Esophagus muscularis mucosa (tissue), 4 donors: ENCODE measurements around the gene CYSRT1.

ENCODE experiments used
- EP300 ChIP-seq: sonication (generic); formaldehyde crosslinking; IDR thresholded peaks from one replicate; pipeline ENCODE4 v1.6.1; 2017; ENCODE audit warnings: antibody characterized with exemption
- POLR2A ChIP-seq: fragments of 450-650 bp; IDR thresholded peaks from one replicate; pipeline ENCODE4 v1.6.1; 2017; ENCODE audit warnings: antibody characterized with exemption, moderate library complexity, mild to moderate bottlenecking, low read depth
- POLR2AphosphoS5 ChIP-seq, 2 donors: sonication (generic); formaldehyde crosslinking; IDR thresholded peaks; one replicate each; pipeline ENCODE4 v1.6.1; 2017; ENCODE audit warnings: antibody characterized with exemption in 2 of 2
- TF ChIP-seq, protein P1 (sequence below), 3 experiments: fragments of 200-600 bp in 2 of 3; fragments of 450-650 bp in 1 of 3; sonication (generic) in 2 of 3; IDR thresholded peaks; one replicate each; pipeline ENCODE4 v1.5.1; 2017 to 2019; ENCODE audit warnings: antibody characterized with exemption in 3 of 3, mild to moderate bottlenecking in 2 of 3, moderate library complexity in 1 of 3

DNA sequence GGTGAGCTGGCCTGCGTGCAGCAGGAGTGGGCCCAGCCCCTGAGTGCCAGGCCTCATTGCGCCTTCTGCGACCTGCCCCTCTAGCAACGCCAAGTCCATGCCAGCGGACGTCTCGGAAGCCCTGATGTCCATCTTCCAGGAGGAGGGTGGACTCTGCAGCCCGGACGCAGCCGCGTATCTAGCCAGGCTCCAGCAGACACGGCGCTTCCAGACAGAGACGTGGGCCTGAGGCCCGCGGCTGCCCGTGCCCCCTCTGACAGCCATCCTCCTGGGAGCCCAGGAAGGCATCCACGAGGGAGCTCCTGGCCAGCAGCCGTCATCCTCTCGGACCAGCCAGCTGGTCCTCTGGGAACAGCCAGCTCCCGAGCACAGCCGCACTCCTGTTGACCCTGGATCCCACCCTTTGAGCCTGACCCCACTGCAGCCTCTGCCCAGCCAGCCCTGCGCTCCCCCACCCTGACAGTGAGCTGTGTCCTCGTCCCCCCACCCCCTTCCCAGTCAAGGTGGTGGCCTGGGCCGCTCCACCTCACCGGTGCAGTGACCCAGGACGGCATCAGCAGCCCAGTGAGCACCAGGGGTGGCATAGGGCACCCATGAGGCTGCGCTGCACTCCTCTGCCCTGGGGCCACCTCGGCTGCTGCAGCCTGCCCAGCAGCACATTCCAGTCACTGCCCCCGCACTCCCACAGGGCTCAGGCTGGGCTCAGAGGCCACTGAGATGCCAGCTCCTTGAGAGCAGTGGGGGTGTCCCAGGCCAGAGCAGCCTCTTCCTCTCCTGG lies 8.6 kb upstream of the CYSRT1 start:
- TF ChIP-seq, protein P1, sequence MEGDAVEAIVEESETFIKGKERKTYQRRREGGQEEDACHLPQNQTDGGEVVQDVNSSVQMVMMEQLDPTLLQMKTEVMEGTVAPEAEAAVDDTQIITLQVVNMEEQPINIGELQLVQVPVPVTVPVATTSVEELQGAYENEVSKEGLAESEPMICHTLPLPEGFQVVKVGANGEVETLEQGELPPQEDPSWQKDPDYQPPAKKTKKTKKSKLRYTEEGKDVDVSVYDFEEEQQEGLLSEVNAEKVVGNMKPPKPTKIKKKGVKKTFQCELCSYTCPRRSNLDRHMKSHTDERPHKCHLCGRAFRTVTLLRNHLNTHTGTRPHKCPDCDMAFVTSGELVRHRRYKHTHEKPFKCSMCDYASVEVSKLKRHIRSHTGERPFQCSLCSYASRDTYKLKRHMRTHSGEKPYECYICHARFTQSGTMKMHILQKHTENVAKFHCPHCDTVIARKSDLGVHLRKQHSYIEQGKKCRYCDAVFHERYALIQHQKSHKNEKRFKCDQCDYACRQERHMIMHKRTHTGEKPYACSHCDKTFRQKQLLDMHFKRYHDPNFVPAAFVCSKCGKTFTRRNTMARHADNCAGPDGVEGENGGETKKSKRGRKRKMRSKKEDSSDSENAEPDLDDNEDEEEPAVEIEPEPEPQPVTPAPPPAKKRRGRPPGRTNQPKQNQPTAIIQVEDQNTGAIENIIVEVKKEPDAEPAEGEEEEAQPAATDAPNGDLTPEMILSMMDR (IDR thresholded peaks at IDR 0.05): no peak
- TF ChIP-seq POLR2A (no peak), EP300 (no peak), POLR2AphosphoS5 (IDR thresholded peaks at IDR 0.05) (no peak)
